Keratinocyte (primary cell): ENCODE results near the gene PDK1. TPM values are rescaled to one million over a fixed set of nuclear protein-coding genes. Genes with fewer than 3 reads are reported as not detected.
A peak's percentile ranks its signal among the peaks of the same experiment; 100 is the strongest.

ENCODE experiments used
- DNase-seq: peaks from one replicate; pipeline ENCODE4 v3.0.0-alpha.2; 2011; ENCODE audit warnings: low read depth, missing footprints, low spot score
- FAIRE-seq: peaks from 2 replicates; lab custom pipeline; 2011; peaks lifted over from hg19 to GRCh38; lab: Jason Lieb, UNC
- H2AFZ ChIP-seq: 2 replicates; pipeline ENCODE4 v1.6.0; 2012; ENCODE audit warnings: low read length, control low read depth, inconsistent platforms; ENCODE audit not compliant: control insufficient read depth
- H3K27ac ChIP-seq: 2 replicates; pipeline ENCODE4 v1.5.1; 2011; ENCODE audit warnings: low read length; ENCODE audit not compliant: control insufficient read depth, insufficient read depth
- H3K27me3 ChIP-seq: 3 replicates; pipeline ENCODE4 v1.6.0; 2011; ENCODE audit warnings: low read length; ENCODE audit not compliant: control insufficient read depth, insufficient read depth; ENCODE audit errors: extremely low read depth
- H3K36me3 ChIP-seq, 2 experiments: 2 replicates in 1 of 2; 3 replicates in 1 of 2; pipeline ENCODE4 v1.5.1; 2011; ENCODE audit warnings: low read length in 2 of 2, mild to moderate bottlenecking in 1 of 2; ENCODE audit not compliant: control insufficient read depth in 2 of 2, insufficient read depth in 2 of 2; ENCODE audit errors: extremely low read depth in 1 of 2
- H3K4me1 ChIP-seq: 3 replicates; pipeline ENCODE4 v1.5.1; 2011; ENCODE audit warnings: low read length; ENCODE audit not compliant: control insufficient read depth, insufficient read depth; ENCODE audit errors: extremely low read depth
- H3K4me2 ChIP-seq: 3 replicates; pipeline ENCODE4 v1.6.0; 2011; ENCODE audit warnings: low read depth, low read length; ENCODE audit not compliant: control insufficient read depth, insufficient read depth; ENCODE audit errors: extremely low read depth
- H3K4me3 ChIP-seq, 3 experiments: fragments of 200-600 bp in 1 of 3; sonication (generic) in 1 of 3; 2 replicates in 2 of 3; 3 replicates in 1 of 3; pipeline ENCODE4 v1.5.1; 2011 to 2016; ENCODE audit warnings: low read length in 3 of 3, mild to moderate bottlenecking in 3 of 3, control low read depth in 2 of 3, inconsistent platforms in 1 of 3, low read depth in 1 of 3, mixed read lengths in 1 of 3, mixed run types in 1 of 3, moderate library complexity in 1 of 3; ENCODE audit not compliant: control insufficient read depth in 2 of 3, insufficient read depth in 2 of 3; ENCODE audit errors: extremely low read depth in 1 of 3
- H3K79me2 ChIP-seq: 2 replicates; pipeline ENCODE4 v1.6.0; 2012; ENCODE audit warnings: low read length; ENCODE audit not compliant: control insufficient read depth, insufficient read depth
- H3K9ac ChIP-seq: 3 replicates; pipeline ENCODE4 v1.6.0; 2011; ENCODE audit warnings: low read length; ENCODE audit not compliant: control insufficient read depth, insufficient read depth; ENCODE audit errors: extremely low read depth
- H3K9me1 ChIP-seq: 3 replicates; pipeline ENCODE4 v1.6.0; 2011; ENCODE audit warnings: low read length; ENCODE audit not compliant: control insufficient read depth, insufficient read depth; ENCODE audit errors: extremely low read depth
- H3K9me3 ChIP-seq: 2 replicates; pipeline ENCODE4 v1.5.1; 2012; ENCODE audit warnings: low read depth, low read length; ENCODE audit not compliant: control insufficient read depth
- H4K20me1 ChIP-seq: 3 replicates; pipeline ENCODE4 v1.6.0; 2011; ENCODE audit warnings: low read length; ENCODE audit not compliant: control insufficient read depth, insufficient read depth; ENCODE audit errors: extremely low read depth
- CTCF ChIP-seq, 3 experiments: IDR thresholded peaks in 1 of 3; conservative IDR thresholded peaks in 1 of 3; optimal IDR thresholded peaks in 1 of 3; 2 replicates in 2 of 3; 3 replicates in 1 of 3; pipeline versions ENCODE3 to v1.5.1; 2011; ENCODE audit warnings: low read length in 3 of 3, mild to moderate bottlenecking in 3 of 3, moderate library complexity in 2 of 3, control low read depth in 1 of 3, inconsistent platforms in 1 of 3; ENCODE audit not compliant: insufficient read depth in 2 of 3; ENCODE audit errors: extremely low read depth in 1 of 3
- EZH2 ChIP-seq: IDR thresholded peaks from one replicate; pipeline ENCODE4 v1.6.1; 2012; ENCODE audit warnings: inconsistent platforms, mild to moderate bottlenecking, low read length, moderate library complexity
- dilution Hi-C: fragments of 300-500 bp; cut with MboI; formaldehyde crosslinking; loops from one replicate; pipeline ENCODE4 v1.7.0; 2020; ENCODE audit warnings: low sequenced_read_pairs; ENCODE audit not compliant: extremely low pct_ligation_motif_present
- polyA plus RNA-seq, 5 experiments: library from polyadenylated mRNA; depleted of rRNA in 3 of 5; stranded (reverse) in 3 of 5; stranded (forward) in 1 of 5; unstranded in 1 of 5; fragments of >200 nt; gene quantifications; 1 replicate in 1 of 5; 2 replicates in 3 of 5; 3 replicates in 1 of 5; pipeline versions ENCODE4 v1.2.1 to v1.2.3, GENCODE V29; 2011 to 2012; ENCODE audit warnings: missing spikeins in 2 of 5, low read depth in 1 of 5, low replicate concordance in 1 of 5

The PDK1 gene
- polyA plus RNA-seq, 1 donor (not counting 4 experiments of a cell fraction or from before 2014, with no cell fraction given): 29.2 TPM

GRCh38 chr2:172596776-172597175 lies 40.9 kb downstream of the PDK1 start:
- no peak overlapping the region for H3K27ac ChIP-seq
- no peaks in the 10 kb centered on the region for H3K4me1 ChIP-seq
- no peaks in the 10 kb centered on the region for H4K20me1 ChIP-seq
- H2AFZ ChIP-seq: no peak overlapping the region
- no peak overlapping the region for H3K4me3 ChIP-seq
- no peaks in the 10 kb centered on the region for H3K27me3 ChIP-seq
- peaks cover 14 to 16% of the 10 kb centered on the region in 2 experiments for H3K36me3 ChIP-seq
- no peak overlapping the region for H3K9ac ChIP-seq
- no peaks in the 10 kb centered on the region for H3K9me1 ChIP-seq
- no peak overlapping the region for H3K4me2 ChIP-seq
- TF ChIP-seq CTCF (optimal IDR thresholded peaks at IDR 0.05 in 1 of 3, IDR thresholded peaks at IDR 0.05 in 1 of 3, conservative IDR thresholded peaks at IDR 0.05 in 1 of 3; ENCODE audit: extremely low read depth in 1 of 3, insufficient read depth in 2 of 3, low read length in 3 of 3) (no peak), EZH2 (no peak)
- H3K9me3 ChIP-seq: no peaks in the 10 kb centered on the region
- no peak for FAIRE-seq
- no peak for DNase-seq
- H3K79me2 ChIP-seq: no peaks in the 10 kb centered on the region
- dilution Hi-C loops: no loop called here

GRCh38 chr2:172597176-172597842 lies 41.4 kb downstream of the PDK1 start:
- Histone ChIP-seq H3K4me1 (no peaks in the 10 kb centered on the region), H3K9me3 (no peaks in the 10 kb centered on the region), H4K20me1 (no peaks in the 10 kb centered on the region), H2AFZ (no peak overlapping the region), H3K79me2 (no peaks in the 10 kb centered on the region), H3K36me3 (peaks cover 14 to 16% of the 10 kb centered on the region in 2 experiments), H3K9ac (no peak overlapping the region), H3K27ac (no peak overlapping the region), H3K4me2 (no peak overlapping the region), H3K4me3 (no peak overlapping the region), H3K9me1 (no peaks in the 10 kb centered on the region), H3K27me3 (no peaks in the 10 kb centered on the region)
- DNase-seq: no peak
- TF ChIP-seq EZH2: no peak
- TF ChIP-seq CTCF (optimal IDR thresholded peaks at IDR 0.05 in 1 of 3, IDR thresholded peaks at IDR 0.05 in 1 of 3, conservative IDR thresholded peaks at IDR 0.05 in 1 of 3; ENCODE audit: extremely low read depth in 1 of 3, insufficient read depth in 2 of 3, low read length in 3 of 3): no peak
- peak; percentile 23 for FAIRE-seq
- dilution Hi-C loops: no loop called here
